ENCODE data around the gene EIPR1. TPM values are rescaled to one million over a fixed set of nuclear protein-coding genes. Genes with fewer than 3 reads are reported as not detected.

Gene EIPR1
- total and polyA plus RNA-seq, 2 of the 13 experiments (the other 11 are each of a cell fraction or from before 2014, with no cell fraction given): 70.0 to 96.3 TPM

DNA sequence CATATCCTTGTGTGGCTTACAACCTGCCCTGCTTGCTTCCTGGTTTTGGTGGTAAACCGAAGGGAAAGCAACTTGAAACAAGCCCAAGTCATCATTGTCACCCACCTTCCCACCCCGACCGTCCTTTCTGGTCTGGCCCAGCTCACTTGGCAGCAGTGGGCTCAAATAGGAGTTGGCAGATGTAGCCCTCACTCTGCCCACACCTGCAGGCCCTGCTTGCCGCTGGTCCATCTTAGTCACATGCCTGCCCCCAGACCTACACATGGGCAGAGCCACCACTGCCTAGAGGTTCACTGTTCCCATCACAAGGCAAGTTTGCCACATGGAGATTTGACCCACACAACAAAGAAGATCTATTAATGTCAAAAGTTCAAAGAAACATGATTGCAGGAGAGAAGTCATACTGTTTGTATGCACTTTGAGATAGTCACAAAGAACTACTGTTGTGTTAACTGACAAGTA is 9.3 kb downstream of the EIPR1 start (continued):
- TF ChIP-seq, protein P1, sequence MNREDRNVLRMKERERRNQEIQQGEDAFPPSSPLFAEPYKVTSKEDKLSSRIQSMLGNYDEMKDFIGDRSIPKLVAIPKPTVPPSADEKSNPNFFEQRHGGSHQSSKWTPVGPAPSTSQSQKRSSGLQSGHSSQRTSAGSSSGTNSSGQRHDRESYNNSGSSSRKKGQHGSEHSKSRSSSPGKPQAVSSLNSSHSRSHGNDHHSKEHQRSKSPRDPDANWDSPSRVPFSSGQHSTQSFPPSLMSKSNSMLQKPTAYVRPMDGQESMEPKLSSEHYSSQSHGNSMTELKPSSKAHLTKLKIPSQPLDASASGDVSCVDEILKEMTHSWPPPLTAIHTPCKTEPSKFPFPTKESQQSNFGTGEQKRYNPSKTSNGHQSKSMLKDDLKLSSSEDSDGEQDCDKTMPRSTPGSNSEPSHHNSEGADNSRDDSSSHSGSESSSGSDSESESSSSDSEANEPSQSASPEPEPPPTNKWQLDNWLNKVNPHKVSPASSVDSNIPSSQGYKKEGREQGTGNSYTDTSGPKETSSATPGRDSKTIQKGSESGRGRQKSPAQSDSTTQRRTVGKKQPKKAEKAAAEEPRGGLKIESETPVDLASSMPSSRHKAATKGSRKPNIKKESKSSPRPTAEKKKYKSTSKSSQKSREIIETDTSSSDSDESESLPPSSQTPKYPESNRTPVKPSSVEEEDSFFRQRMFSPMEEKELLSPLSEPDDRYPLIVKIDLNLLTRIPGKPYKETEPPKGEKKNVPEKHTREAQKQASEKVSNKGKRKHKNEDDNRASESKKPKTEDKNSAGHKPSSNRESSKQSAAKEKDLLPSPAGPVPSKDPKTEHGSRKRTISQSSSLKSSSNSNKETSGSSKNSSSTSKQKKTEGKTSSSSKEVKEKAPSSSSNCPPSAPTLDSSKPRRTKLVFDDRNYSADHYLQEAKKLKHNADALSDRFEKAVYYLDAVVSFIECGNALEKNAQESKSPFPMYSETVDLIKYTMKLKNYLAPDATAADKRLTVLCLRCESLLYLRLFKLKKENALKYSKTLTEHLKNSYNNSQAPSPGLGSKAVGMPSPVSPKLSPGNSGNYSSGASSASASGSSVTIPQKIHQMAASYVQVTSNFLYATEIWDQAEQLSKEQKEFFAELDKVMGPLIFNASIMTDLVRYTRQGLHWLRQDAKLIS (CRISPR knock-in tag; IDR thresholded peaks at IDR 0.05): no peak
- TF ChIP-seq ZNF75D (CRISPR knock-in tag; IDR thresholded peaks at IDR 0.05; ENCODE audit: borderline replicate concordance) (no peak), ZNF691 (CRISPR knock-in tag; IDR thresholded peaks at IDR 0.05; ENCODE audit: borderline replicate concordance, low read depth) (0 out of 2 replicates have a peak, but pooled peaks have one; percentile 56), PITX1 (CRISPR knock-in tag; IDR thresholded peaks at IDR 0.05) (0 out of 2 replicates have a peak, but pooled peaks have one; percentile 68), ZXDC (CRISPR knock-in tag; IDR thresholded peaks at IDR 0.05) (no peak), JARID2 (CRISPR knock-in tag; IDR thresholded peaks at IDR 0.05; ENCODE audit: insufficient replicate concordance) (peak; percentile 32), ZNF879 (CRISPR knock-in tag; IDR thresholded peaks at IDR 0.05) (0 out of 2 replicates have a peak, but pooled peaks have one; percentile 32), ZNF746 (CRISPR knock-in tag; IDR thresholded peaks at IDR 0.05) (peak; percentile 85), POGZ (CRISPR knock-in tag; IDR thresholded peaks at IDR 0.05) (no peak), ZMYM4 (CRISPR knock-in tag; IDR thresholded peaks at IDR 0.05) (0 out of 2 replicates have a peak, but pooled peaks have one; percentile 31), ZFY (CRISPR knock-in tag; IDR thresholded peaks at IDR 0.05) (peak; percentile 66; the same call in 1 of the 2 replicates)
- TF ChIP-seq, protein P2, sequence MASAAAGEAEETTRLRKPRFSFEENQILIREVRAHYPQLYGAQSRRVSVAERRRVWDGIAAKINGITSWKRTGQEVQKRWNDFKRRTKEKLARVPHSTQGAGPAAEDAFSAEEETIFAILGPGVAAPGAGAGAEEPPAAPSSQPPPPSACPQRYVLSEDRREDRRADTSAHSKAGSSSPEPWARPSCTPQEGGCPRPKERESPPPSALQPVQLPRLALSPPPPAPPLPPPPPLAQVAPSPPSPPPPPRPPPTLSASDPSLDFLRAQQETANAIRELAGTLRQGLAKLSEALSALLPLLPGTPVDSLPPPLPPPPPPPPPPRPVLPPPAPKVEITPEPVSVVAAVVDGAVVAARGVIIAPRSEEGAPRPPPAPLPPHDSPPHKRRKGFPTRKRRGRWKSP (CRISPR knock-in tag; IDR thresholded peaks at IDR 0.05): peak; percentile 90
- TF ChIP-seq, protein P3, sequence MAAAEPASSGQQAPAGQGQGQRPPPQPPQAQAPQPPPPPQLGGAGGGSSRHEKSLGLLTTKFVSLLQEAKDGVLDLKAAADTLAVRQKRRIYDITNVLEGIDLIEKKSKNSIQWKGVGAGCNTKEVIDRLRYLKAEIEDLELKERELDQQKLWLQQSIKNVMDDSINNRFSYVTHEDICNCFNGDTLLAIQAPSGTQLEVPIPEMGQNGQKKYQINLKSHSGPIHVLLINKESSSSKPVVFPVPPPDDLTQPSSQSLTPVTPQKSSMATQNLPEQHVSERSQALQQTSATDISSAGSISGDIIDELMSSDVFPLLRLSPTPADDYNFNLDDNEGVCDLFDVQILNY (CRISPR knock-in tag; conservative IDR thresholded peaks at IDR 0.05): no peak
- TF ChIP-seq, protein P4, sequence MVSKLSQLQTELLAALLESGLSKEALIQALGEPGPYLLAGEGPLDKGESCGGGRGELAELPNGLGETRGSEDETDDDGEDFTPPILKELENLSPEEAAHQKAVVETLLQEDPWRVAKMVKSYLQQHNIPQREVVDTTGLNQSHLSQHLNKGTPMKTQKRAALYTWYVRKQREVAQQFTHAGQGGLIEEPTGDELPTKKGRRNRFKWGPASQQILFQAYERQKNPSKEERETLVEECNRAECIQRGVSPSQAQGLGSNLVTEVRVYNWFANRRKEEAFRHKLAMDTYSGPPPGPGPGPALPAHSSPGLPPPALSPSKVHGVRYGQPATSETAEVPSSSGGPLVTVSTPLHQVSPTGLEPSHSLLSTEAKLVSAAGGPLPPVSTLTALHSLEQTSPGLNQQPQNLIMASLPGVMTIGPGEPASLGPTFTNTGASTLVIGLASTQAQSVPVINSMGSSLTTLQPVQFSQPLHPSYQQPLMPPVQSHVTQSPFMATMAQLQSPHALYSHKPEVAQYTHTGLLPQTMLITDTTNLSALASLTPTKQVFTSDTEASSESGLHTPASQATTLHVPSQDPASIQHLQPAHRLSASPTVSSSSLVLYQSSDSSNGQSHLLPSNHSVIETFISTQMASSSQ (IDR thresholded peaks at IDR 0.05; ENCODE audit: low read depth): no peak
- TF ChIP-seq, protein P4 (CRISPR knock-in tag; IDR thresholded peaks at IDR 0.05; ENCODE audit: borderline replicate concordance): 0 out of 2 replicates have a peak, but pooled peaks have one; percentile 37

Data from HepG2 (cell line).